GM23338 (cell line): ENCODE results near the gene TXNDC17. TPM values are rescaled to one million over a fixed set of nuclear protein-coding genes. Genes with fewer than 3 reads are reported as not detected.

Experiments used
- ATAC-seq: fragments of 200-7000 bp; cut with Tn5 transposase; 3 replicates; pipeline ENCODE4 v1.9.1; 2020
- DNase-seq: peaks from one replicate; pipeline ENCODE4 v3.0.0-alpha.2; 2015; ENCODE audit warnings: low spot score
- H2AFZ ChIP-seq: fragments of 200-600 bp; sonication (generic); 2 replicates; pipeline ENCODE4 v1.8.0; 2016; ENCODE audit warnings: antibody characterized with exemption, mild to moderate bottlenecking, moderate library complexity
- H3F3A ChIP-seq: fragments of 200-600 bp; sonication (generic); replicated peaks from 2 replicates; pipeline ENCODE4 v1.8.0; 2017; ENCODE audit warnings: antibody characterized with exemption, mixed run types, low read depth
- H3K27ac ChIP-seq: fragments of 200-600 bp; sonication (generic); 2 replicates; pipeline ENCODE4 v1.6.1; 2016; ENCODE audit warnings: low read depth
- H3K27me3 ChIP-seq: fragments of 200-600 bp; sonication (generic); 2 replicates; pipeline ENCODE4 v1.8.0; 2016; ENCODE audit warnings: mild to moderate bottlenecking, mixed run types, moderate library complexity; ENCODE audit not compliant: insufficient read depth
- H3K36me3 ChIP-seq: fragments of 200-600 bp; sonication (generic); 2 replicates; pipeline ENCODE4 v1.8.0; 2016; ENCODE audit warnings: mild to moderate bottlenecking; ENCODE audit not compliant: insufficient read depth
- H3K4me1 ChIP-seq: fragments of 200-600 bp; sonication (generic); 2 replicates; pipeline ENCODE4 v1.8.0; 2016; ENCODE audit warnings: mild to moderate bottlenecking, moderate library complexity; ENCODE audit not compliant: insufficient read depth
- H3K4me2 ChIP-seq: fragments of 200-600 bp; sonication (generic); 2 replicates; pipeline ENCODE4 v1.7.1; 2017; ENCODE audit warnings: mixed run types
- H3K4me3 ChIP-seq: fragments of 200-600 bp; sonication (generic); 2 replicates; pipeline ENCODE4 v1.6.1; 2016; ENCODE audit warnings: mixed run types
- H3K79me2 ChIP-seq: fragments of 200-600 bp; sonication (generic); replicated peaks from 2 replicates; pipeline ENCODE4 v1.8.0; 2017; ENCODE audit warnings: mild to moderate bottlenecking; ENCODE audit not compliant: insufficient read depth
- H3K9me2 ChIP-seq: fragments of 200-600 bp; sonication (generic); 2 replicates; pipeline ENCODE4 v1.8.0; 2017; ENCODE audit not compliant: insufficient read depth
- H4K20me1 ChIP-seq: fragments of 200-600 bp; sonication (generic); replicated peaks from 2 replicates; pipeline ENCODE4 v1.8.0; 2017; ENCODE audit warnings: mild to moderate bottlenecking; ENCODE audit not compliant: insufficient read depth
- H3K27ac Mint-ChIP-seq: 2 replicates; pipeline ENCODE4 v1.8.0; 2020; ENCODE audit warnings: inconsistent platforms, mild to moderate bottlenecking, moderate library complexity, mixed read lengths
- H3K27me3 Mint-ChIP-seq: 3 replicates; pipeline ENCODE4 v1.8.0; 2022; ENCODE audit warnings: low read depth, mild to moderate bottlenecking, moderate library complexity, mixed read lengths, inconsistent platforms; ENCODE audit not compliant: insufficient read depth, poor library complexity
- H3K36me3 Mint-ChIP-seq: 3 replicates; pipeline ENCODE4 v1.8.0; 2021; ENCODE audit warnings: low read depth, mild to moderate bottlenecking, inconsistent platforms, moderate library complexity, mixed read lengths
- H3K4me1 Mint-ChIP-seq: 3 replicates; pipeline ENCODE4 v1.8.0; 2020; ENCODE audit warnings: mild to moderate bottlenecking, inconsistent platforms, mixed read lengths
- H3K4me3 Mint-ChIP-seq: 3 replicates; pipeline ENCODE4 v1.8.0; 2021; ENCODE audit warnings: moderate library complexity, mild to moderate bottlenecking, inconsistent platforms, mixed read lengths
- H3K9me3 Mint-ChIP-seq: 3 replicates; pipeline ENCODE4 v1.8.0; 2020; ENCODE audit warnings: moderate library complexity, mild to moderate bottlenecking, inconsistent platforms, mixed read lengths
- CREB1 ChIP-seq: fragments of 250-450 bp; sonication (Bioruptor Pico); IDR thresholded peaks from 2 replicates; pipeline ENCODE4 v1.5.0; 2020; ENCODE audit warnings: low read depth, mild to moderate bottlenecking, moderate library complexity
- CTCF ChIP-seq, 2 experiments: fragments of 200-600 bp in 1 of 2; sonication (generic) in 1 of 2; conservative IDR thresholded peaks; 2 replicates each; pipeline versions ENCODE4 v1.5.1 to v1.6.1; 2016 to 2017; ENCODE audit warnings: antibody characterized with exemption in 2 of 2, low read depth in 2 of 2, mild to moderate bottlenecking in 2 of 2, moderate library complexity in 1 of 2
- EZH2 ChIP-seq: fragments of 200-600 bp; sonication (generic); IDR thresholded peaks from one replicate; pipeline ENCODE4 v1.8.0; 2017; ENCODE audit warnings: antibody characterized with exemption, mild to moderate bottlenecking, low read depth; ENCODE audit not compliant: unreplicated experiment
- EZH2phosphoT487 ChIP-seq: fragments of 200-600 bp; sonication (generic); IDR thresholded peaks from one replicate; pipeline ENCODE4 v1.8.1; 2018; ENCODE audit warnings: antibody characterized with exemption; ENCODE audit not compliant: unreplicated experiment
- JUNB ChIP-seq: IDR thresholded peaks from one replicate; pipeline ENCODE4 v1.6.1; 2016; ENCODE audit warnings: antibody characterized with exemption; ENCODE audit not compliant: unreplicated experiment
- NANOG ChIP-seq: IDR thresholded peaks from 2 replicates; pipeline ENCODE4 v1.6.1; 2016; ENCODE audit warnings: antibody characterized with exemption, borderline replicate concordance
- POLR2AphosphoS5 ChIP-seq: IDR thresholded peaks from 2 replicates; pipeline ENCODE4 v1.6.1; 2016; ENCODE audit warnings: antibody characterized with exemption, low read depth
- REST ChIP-seq: IDR thresholded peaks from one replicate; pipeline ENCODE4 v1.6.1; 2018; ENCODE audit warnings: antibody characterized with exemption; ENCODE audit not compliant: unreplicated experiment
- STAT1 ChIP-seq: IDR thresholded peaks from one replicate; pipeline ENCODE4 v1.6.1; 2016; ENCODE audit warnings: antibody characterized with exemption; ENCODE audit not compliant: unreplicated experiment
- ZNF114 ChIP-seq: fragments of 250-450 bp; sonication (Bioruptor Pico); IDR thresholded peaks from 2 replicates; pipeline ENCODE4 v1.5.0; 2020; ENCODE audit warnings: mild to moderate bottlenecking, moderate library complexity
- ZNF331 ChIP-seq: fragments of 250-450 bp; sonication (Bioruptor Pico); IDR thresholded peaks from 2 replicates; pipeline ENCODE4 v1.5.0; 2020; ENCODE audit warnings: low read depth, mild to moderate bottlenecking, moderate library complexity
- ZNF462 ChIP-seq: fragments of 250-450 bp; sonication (Bioruptor Pico); IDR thresholded peaks from 2 replicates; pipeline ENCODE4 v1.5.0; 2020; ENCODE audit warnings: mild to moderate bottlenecking, moderate library complexity
- polyA plus RNA-seq: library from polyadenylated mRNA; unstranded; fragments of >200 nt; fragmentation: Nextera tagmentation; extraction: Ambion mirVana; gene quantifications from 2 replicates; pipeline ENCODE4 v1.2.1, GENCODE V29; 2016
- total RNA-seq: library from RNA; depleted of rRNA; stranded (reverse); fragments of >200 nt; shearing (Covaris generic); gene quantifications from 2 replicates; pipeline ENCODE4 v1.2.3, GENCODE V29; 2014
- TF ChIP-seq, protein P1 (sequence below): IDR thresholded peaks from 2 replicates; pipeline ENCODE4 v1.6.1; 2016; ENCODE audit warnings: antibody characterized with exemption

TXNDC17 gene
- total and polyA plus RNA-seq, 2 experiments from 2014 or later: 202 to 887 TPM

GRCh38 chr17:6681176-6681575 is 40.3 kb downstream of the TXNDC17 start (continued):
- no peak for TF ChIP-seq ZNF331 (CRISPR knock-in tag)
- TF ChIP-seq EZH2phosphoT487: no peak
- TF ChIP-seq NANOG: no peak
- TF ChIP-seq EZH2: no peak
- TF ChIP-seq ZNF114 (CRISPR knock-in tag): no peak
- no peak for TF ChIP-seq STAT1
- TF ChIP-seq, protein P1, sequence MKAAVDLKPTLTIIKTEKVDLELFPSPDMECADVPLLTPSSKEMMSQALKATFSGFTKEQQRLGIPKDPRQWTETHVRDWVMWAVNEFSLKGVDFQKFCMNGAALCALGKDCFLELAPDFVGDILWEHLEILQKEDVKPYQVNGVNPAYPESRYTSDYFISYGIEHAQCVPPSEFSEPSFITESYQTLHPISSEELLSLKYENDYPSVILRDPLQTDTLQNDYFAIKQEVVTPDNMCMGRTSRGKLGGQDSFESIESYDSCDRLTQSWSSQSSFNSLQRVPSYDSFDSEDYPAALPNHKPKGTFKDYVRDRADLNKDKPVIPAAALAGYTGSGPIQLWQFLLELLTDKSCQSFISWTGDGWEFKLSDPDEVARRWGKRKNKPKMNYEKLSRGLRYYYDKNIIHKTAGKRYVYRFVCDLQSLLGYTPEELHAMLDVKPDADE: no peak

DNA sequence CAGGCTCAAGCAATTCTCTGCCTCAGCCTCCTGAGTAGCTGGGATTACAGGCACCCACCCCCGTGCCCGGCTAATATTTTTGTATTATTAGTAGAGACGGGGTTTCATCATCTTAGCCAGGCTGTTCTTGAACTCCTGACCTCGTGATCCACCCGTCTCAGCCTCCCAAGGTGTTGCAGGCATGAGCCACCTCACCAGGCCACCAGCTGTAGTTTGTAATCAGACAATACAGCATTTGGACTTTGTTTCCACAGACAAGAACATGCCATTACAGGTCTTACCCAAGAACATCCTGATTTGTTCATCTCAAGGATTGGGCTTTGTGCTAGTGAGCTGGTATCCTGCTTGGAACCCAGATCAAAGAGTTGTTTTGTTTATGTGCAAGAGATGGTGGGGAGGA is 40.8 kb downstream of the TXNDC17 start:
- H3K4me1 Mint-ChIP-seq: peaks cover 3% of the 10 kb centered on the region; the same call in 1 of the 3 replicates
- TF ChIP-seq EZH2 (no peak), NANOG (no peak), STAT1 (no peak), ZNF331 (CRISPR knock-in tag) (no peak), POLR2AphosphoS5 (no peak), EZH2phosphoT487 (no peak), ZNF462 (CRISPR knock-in tag) (no peak), CREB1 (no peak), REST (no peak), JUNB (no peak), ZNF114 (CRISPR knock-in tag) (no peak), CTCF (conservative IDR thresholded peaks at IDR 0.05; ENCODE audit: low read depth in 2 of 2) (no peak)

More for the DNA sequence above, 40.8 kb downstream of the TXNDC17 start:
- no peaks in the 10 kb centered on the region for H3K36me3 ChIP-seq
- H3K4me3 Mint-ChIP-seq: no peak overlapping the region
- no peaks in the 10 kb centered on the region for H3K9me2 ChIP-seq
- H3K36me3 Mint-ChIP-seq: no peaks in the 10 kb centered on the region
- H3K9me3 Mint-ChIP-seq: no peaks in the 10 kb centered on the region; the same call in 2 of the 3 replicates
- no peak overlapping the region for H3K4me3 ChIP-seq
- H3K79me2 ChIP-seq: no peaks in the 10 kb centered on the region
- H3K4me2 ChIP-seq: no peak overlapping the region
- no peak overlapping the region for H3K27ac Mint-ChIP-seq
- H4K20me1 ChIP-seq: no peaks in the 10 kb centered on the region
- peaks cover 2% of the 10 kb centered on the region for H3K27me3 Mint-ChIP-seq
- H3K27me3 ChIP-seq: no peaks in the 10 kb centered on the region
- no peaks in the 10 kb centered on the region for H3K4me1 ChIP-seq
- no peak overlapping the region for H2AFZ ChIP-seq
- no peak for DNase-seq
- no peak overlapping the region for H3K27ac ChIP-seq
- H3F3A ChIP-seq: no peaks in the 10 kb centered on the region
- ATAC-seq: no peak
